Mucosa of descending colon (tissue), 3 donors: ENCODE data around the gene MYRFL. TPM values are rescaled to one million over a fixed set of nuclear protein-coding genes. Genes with fewer than 3 reads are reported as not detected.
"Not testable (repeated sequence)": the region's sequence is repeated elsewhere in the genome, so short reads cannot be mapped to it uniquely, and the experiment has no call there.

ENCODE experiments used
- ATAC-seq: fragments of 200-7000 bp; cut with Tn5 transposase; one replicate; pipeline ENCODE4 v1.9.1; 2020; ENCODE audit warnings: mild to moderate bottlenecking, moderate library complexity
- DNase-seq, 3 donors: peaks; one replicate each; pipeline ENCODE4 v3.0.0-alpha.2; 2020
- H3K36me3 ChIP-seq: fragments of 200-600 bp; one replicate; pipeline ENCODE4 v1.8.0; 2021; ENCODE audit warnings: low read depth, mild to moderate bottlenecking
- H3K4me1 ChIP-seq: fragments of 200-600 bp; one replicate; pipeline ENCODE4 v1.8.0; 2021; ENCODE audit warnings: low read depth, mild to moderate bottlenecking
- H3K4me3 ChIP-seq: fragments of 200-600 bp; one replicate; pipeline ENCODE4 v1.8.0; 2021; ENCODE audit warnings: mild to moderate bottlenecking
- H3K9me3 ChIP-seq: fragments of 200-600 bp; one replicate; pipeline ENCODE4 v1.8.0; 2021; ENCODE audit warnings: mild to moderate bottlenecking
- intact Hi-C, 2 donors: fragments of 100-400 bp; cut with DNase I in 1 of 2; cut with micrococcal nuclease in 1 of 2; formaldehyde crosslinking; loops; one replicate each; pipeline versions ENCODE4 v1.11.0 to v1.11.1; 2022; cut with DNase I, micrococcal nuclease
- total RNA-seq, 3 donors: library from RNA; stranded (reverse); fragmentation: NEBNext Ultra II Directional in 2 of 3; extraction: Animal tissue kit (Norgen Biotek cat#: 25700) in 2 of 3; gene quantifications; one replicate each; pipeline versions ENCODE4 v1.2.1 to v1.2.4, GENCODE V29; 2021 to 2023
- TF ChIP-seq, protein P1 (sequence below): fragments of 200-600 bp; IDR thresholded peaks from one replicate; pipeline ENCODE4 v1.8.0; 2022; ENCODE audit warnings: antibody characterized with exemption, mild to moderate bottlenecking
- donor health status: DM: no; HTN: no; CAD: no; lungs with moderate emphysema.
- donor health status: DM: no; HTN: no; CAD: no.
- donor health status: DM: no; HTN: yes; CAD: no.

Gene MYRFL
- total RNA-seq, 3 donors from 2014 or later, result 0.23 to 0.58 TPM; not detected in 1

DNA sequence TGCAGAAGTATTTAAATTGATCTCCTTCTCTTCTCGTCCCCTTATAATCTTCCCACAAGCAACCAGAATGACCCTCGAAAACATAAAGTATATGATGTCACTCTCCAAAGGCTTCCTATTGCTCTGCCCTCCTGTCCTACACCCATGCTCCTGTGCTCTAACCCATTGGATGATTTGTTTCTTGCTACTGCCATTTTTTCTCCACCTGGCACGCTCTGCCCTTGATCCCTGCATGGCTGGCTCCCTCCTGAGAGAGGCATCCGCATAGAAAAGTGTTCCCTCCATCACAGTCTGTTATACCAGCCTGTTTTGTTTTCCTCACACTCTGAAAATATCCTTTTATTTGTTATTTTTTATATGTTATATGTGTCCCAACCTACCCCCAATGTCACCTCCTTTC is 19.8 kb downstream of the MYRFL start:
- no peak for DNase-seq
- TF ChIP-seq, protein P1, sequence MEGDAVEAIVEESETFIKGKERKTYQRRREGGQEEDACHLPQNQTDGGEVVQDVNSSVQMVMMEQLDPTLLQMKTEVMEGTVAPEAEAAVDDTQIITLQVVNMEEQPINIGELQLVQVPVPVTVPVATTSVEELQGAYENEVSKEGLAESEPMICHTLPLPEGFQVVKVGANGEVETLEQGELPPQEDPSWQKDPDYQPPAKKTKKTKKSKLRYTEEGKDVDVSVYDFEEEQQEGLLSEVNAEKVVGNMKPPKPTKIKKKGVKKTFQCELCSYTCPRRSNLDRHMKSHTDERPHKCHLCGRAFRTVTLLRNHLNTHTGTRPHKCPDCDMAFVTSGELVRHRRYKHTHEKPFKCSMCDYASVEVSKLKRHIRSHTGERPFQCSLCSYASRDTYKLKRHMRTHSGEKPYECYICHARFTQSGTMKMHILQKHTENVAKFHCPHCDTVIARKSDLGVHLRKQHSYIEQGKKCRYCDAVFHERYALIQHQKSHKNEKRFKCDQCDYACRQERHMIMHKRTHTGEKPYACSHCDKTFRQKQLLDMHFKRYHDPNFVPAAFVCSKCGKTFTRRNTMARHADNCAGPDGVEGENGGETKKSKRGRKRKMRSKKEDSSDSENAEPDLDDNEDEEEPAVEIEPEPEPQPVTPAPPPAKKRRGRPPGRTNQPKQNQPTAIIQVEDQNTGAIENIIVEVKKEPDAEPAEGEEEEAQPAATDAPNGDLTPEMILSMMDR, result no peak
- H3K4me1 ChIP-seq, result no peaks in the 10 kb centered on the region
- H3K4me3 ChIP-seq, result no peak overlapping the region
- H3K9me3 ChIP-seq, result no peaks in the 10 kb centered on the region
- no peaks in the 10 kb centered on the region for H3K36me3 ChIP-seq
- ATAC-seq, result no peak
- intact Hi-C loops, result no loop called here

- Histone ChIP-seq H3K9me3 (no peaks in the 10 kb centered on the region), H3K36me3 (no peaks in the 10 kb centered on the region), H3K4me1 (no peaks in the 10 kb centered on the region), H3K4me3 (no peak overlapping the region)
- DNase-seq (no peak), ATAC-seq (no peak)
- intact Hi-C loops, result no loop called here
- TF ChIP-seq, protein P1, result no peak
These were observed 21.9 kb downstream of the MYRFL start for GRCh38 chr12:69846976-69847375.

DNA sequence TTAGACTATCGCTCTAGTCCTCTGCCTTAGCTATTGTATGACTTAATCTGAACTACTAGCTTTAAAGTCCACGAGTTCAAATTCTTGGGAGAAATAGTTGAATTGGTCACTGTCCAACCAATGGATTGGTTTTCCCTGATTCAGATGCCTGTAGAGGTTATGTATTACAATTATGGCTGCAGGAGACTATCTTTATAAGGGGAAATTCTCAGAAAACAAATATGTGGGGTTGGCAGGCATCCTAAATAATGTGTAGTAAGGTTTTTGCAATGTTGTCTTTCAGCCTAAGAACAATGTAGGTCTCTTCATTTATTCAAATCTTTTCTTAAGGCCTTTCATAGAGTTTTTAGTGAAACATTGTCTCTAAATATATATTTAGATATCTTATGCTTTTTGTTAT is 26.9 kb downstream of the MYRFL start:
- intact Hi-C loops, result no loop called here
- TF ChIP-seq, protein P1, result no peak
- H3K4me1 ChIP-seq, result no peaks in the 10 kb centered on the region

GRCh38 chr12:69853176-69853961 is 28.3 kb downstream of the MYRFL start:
- H3K9me3 ChIP-seq, DNase-seq, H3K36me3 ChIP-seq, ATAC-seq, intact Hi-C loops, H3K4me3 ChIP-seq, H3K4me1 ChIP-seq: not testable (repeated sequence)

More for the DNA sequence above, 26.9 kb downstream of the MYRFL start:
- Histone ChIP-seq H3K9me3 (peaks cover 3% of the 10 kb centered on the region), H3K4me3 (no peak overlapping the region), H3K36me3 (no peaks in the 10 kb centered on the region)
- ATAC-seq (no peak), DNase-seq (no peak)

GRCh38 chr12:69866698-69867097 is 41.7 kb downstream of the MYRFL start:
- ATAC-seq, result no peak
- no peaks in the 10 kb centered on the region for H3K4me1 ChIP-seq
- DNase-seq, result no peak
- TF ChIP-seq, protein P1, result no peak
- H3K9me3 ChIP-seq, result no peaks in the 10 kb centered on the region
- no peak overlapping the region for H3K4me3 ChIP-seq
- intact Hi-C loops, result no loop called here
- no peaks in the 10 kb centered on the region for H3K36me3 ChIP-seq

GRCh38 chr12:69868695-69869094 is 43.7 kb downstream of the MYRFL start:
- no peak for ATAC-seq
- TF ChIP-seq, protein P1, result no peak

More at GRCh38 chr12:69868695-69869094, 43.7 kb downstream of the MYRFL start:
- no peak overlapping the region for H3K4me3 ChIP-seq
- no peaks in the 10 kb centered on the region for H3K36me3 ChIP-seq
- intact Hi-C loops, result no loop called here
- H3K9me3 ChIP-seq, result no peaks in the 10 kb centered on the region
- DNase-seq, result no peak
- no peaks in the 10 kb centered on the region for H3K4me1 ChIP-seq
